COLO829 (cell line): Measurements from ENCODE around the gene CASQ2.
A peak's percentile ranks its signal among the peaks of the same experiment; 100 is the strongest.

Experiments used
- DNase-seq: peaks from one replicate; pipeline ENCODE4 v3.0.0; 2012; ENCODE audit warnings: low spot score

Gene CASQ2

DNA sequence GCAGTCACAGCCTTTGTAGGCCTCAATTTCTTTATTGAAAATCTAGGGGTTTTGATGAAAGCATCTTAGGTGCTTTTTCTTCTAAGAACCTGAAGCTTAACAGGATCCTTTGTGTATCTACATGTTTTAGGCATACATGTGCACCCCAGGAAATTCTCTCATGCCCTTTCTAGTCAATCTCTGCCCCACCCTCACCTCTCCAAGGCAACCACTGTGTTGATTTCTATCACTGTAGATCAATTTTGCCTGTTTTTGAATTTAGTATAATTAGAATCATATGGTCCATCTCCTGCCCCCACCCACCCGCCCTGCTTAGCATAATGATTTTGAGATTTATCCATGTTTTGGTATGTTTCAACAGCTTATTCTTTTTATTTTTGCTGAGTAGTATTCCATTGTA, 107.4 kb downstream of the CASQ2 start:
- no peak for DNase-seq

DNA sequence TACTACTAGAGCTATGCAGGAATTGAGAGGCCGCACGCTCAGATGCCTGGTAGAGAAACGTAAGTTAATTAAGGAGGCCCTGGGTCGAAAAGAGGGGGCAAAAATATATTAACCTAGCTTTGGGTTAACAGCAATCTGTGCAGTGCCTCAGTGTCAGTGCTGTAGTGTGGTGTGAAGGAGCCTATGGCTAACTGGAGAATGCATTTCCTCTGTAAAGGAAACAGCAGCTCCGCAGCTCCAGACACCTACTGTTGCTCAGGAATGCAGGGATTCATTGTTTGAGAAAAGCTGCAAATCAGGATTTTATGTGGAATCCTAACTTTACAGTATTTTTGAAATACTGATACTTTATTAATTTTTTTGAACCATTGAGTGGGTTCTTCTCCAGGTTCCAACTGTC, 108.4 kb downstream of the CASQ2 start:
- no peak for DNase-seq

DNA sequence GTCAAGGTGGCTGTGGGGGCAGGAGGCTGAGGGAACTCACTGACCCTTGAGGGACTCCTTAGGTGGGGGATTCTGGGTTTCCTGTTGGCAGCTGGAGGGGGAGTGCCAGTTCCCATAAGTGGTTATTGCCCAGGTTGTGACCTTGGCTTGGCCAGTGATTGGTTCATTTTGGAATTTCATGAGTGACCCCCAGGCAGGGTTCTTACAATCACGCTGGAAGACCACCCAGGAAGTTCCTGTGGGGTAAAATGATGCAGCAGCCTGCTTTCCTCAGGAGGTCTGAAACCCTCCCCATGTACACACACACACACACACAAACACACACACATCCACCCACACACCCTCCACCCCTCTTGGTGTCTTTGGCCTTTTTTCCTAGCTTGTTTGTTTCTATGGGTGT, 109.9 kb downstream of the CASQ2 start:
- no peak for DNase-seq

DNA sequence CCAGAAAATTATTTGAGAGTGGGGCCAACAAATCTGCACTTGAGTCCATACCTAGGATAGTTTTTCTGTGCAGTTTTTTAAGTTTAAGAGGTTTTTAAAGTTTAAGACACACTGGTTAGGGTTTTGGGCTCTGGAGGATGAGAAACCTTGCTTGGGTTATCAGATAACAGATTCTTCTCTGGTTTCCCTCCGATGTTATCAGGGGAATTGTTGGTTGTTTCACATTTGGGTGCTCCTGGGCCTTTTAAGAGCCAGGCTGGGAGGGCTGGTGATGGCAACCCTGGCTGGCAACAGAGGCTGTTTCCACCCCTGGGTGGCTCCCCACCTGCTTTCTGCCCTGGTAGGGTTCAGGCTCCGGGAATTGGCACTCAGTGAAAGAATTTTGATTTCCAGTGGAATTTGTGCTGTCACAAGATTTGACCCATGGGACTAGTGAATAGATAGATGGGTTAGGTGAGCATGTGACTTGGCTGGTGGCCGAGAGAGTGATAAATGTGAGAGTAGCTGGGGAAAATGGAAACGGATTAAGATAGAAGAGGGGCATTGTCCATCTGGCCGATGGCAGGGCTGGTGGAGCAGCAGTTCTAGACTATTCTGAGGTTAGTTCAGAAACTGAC, 111.9 kb downstream of the CASQ2 start:
- DNase-seq, result peak; percentile 77

DNA sequence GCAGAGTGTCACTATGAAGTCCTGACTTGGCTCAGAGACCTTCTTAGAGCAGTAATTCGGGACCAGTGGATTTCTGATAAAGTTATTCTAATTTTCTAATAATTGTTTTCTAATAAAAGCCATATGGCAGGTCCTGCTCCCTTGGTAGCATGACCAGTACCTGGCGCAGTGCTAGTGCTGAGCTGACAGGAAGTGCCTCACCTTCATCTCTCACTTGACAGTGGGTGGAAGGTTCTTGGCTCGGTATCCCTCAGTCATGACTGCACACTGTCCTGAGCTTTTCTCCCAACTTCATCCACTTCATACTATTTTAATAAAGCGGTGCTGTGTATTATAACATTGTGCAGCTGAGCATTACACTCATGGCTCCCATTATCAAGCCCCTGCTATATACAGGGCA, 112.6 kb downstream of the CASQ2 start:
- DNase-seq, result no peak

DNA sequence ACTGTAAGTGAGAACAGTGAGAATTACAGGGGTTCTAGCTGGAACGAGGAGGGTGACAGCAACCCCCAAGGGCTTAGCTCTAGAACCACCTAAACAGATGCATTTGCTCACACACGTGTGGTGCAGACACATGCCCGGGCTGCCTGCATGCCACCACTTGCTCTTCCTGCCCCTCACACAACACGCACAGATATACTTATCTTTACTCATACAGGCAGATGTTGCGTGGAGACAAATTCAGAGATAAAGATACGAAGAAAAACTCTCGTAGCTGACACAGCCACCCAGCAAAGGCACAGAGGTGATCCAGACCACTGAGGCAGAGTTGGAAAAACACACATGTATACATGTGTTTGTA, 113.2 kb downstream of the CASQ2 start:
- DNase-seq, result no peak

DNA sequence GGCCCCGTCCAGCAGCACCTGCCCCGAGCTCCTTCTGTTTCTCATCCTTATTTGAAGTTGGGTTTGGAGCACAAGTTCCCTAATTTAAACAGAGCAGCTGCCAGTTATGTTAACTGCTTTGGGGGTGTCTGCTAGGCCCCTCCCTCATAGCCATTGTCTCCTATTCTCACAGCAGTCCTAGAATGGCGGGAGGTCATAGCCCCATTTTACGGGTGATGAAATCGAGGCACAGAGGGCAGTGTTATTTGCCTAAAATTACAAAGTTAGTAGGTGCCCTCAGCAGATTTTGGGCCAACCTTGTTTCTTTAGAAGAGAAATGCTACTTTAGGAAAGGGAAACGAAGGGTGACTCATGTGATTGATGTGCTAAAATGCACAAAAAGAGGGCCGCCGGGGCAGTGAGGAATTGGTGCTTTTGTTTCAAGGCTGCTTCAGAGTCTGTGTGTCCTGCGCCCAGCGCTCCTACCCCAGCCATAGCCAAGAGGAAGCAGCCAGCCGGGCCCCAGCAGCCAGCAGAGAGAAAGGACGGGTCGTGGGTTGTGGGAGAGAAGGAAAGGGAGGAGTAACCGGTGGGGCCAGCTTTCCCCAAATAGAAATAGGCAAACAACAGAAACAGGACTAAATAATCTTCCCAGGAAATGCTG, 113.7 kb downstream of the CASQ2 start:
- no peak for DNase-seq

DNA sequence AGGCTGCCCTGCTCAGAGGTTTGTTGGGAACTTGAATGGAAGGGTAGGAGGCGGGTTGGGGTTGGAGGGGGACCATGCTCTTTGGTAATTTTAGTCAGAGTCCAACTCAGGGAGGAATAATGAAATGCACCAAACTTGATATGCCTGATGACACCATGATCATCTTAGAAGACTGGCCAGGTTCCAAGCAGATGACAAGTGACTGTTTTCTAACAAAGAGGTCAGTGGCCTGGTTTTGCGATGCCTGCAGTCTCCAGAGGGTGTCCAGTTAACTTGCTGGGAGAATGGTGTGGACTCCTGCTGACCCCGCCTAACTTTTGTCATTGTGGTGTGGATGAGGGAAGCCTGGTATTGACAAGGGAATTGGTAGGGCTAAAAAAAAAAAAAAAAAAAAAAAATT, 114.4 kb downstream of the CASQ2 start:
- no peak for DNase-seq

DNA sequence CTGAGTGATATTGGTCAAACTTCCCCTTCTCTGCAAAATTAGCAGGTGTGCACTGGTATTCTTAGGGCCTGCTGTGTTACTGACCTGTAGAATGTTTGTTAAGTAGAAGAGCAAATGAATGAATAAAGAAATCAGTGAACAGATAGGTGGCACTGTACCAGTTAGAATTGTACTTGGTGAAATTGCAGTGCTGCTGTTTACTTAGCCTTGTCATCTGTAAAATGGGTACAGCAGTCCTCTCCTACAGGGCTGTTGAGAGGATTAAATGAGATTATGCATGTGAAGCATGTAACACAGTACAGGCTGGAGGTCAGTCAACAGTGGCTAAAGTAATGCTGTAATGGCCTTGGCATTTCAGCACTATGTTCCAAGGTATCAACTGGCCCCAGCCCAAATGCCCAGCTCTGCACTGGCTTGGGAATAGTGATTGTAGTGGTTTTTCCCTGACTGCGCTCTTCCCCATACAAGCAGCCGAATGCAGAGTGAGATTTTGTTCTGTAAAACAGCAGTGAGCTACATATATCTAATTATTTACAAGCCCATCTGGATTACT, 116.2 kb downstream of the CASQ2 start:
- DNase-seq, result no peak

DNA sequence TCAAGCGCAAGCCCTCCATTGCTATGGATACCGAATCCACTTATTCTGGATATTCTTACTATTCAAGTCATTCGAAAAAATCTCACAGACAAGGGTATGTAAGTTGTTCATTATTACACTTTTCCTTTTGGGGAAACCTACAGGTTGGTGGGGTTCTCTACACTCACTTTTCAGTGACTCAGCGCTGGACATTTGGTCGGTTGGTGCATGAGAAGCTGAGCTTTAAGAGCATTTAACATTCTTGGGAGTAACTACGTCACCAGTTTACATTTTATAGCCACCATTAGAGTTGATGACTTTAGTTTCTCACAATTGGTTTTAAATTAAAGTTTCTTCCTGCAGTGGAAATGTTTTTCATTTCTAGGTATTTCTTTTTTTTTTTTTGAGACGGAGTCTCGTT, 117.1 kb downstream of the CASQ2 start:
- no peak for DNase-seq

DNA sequence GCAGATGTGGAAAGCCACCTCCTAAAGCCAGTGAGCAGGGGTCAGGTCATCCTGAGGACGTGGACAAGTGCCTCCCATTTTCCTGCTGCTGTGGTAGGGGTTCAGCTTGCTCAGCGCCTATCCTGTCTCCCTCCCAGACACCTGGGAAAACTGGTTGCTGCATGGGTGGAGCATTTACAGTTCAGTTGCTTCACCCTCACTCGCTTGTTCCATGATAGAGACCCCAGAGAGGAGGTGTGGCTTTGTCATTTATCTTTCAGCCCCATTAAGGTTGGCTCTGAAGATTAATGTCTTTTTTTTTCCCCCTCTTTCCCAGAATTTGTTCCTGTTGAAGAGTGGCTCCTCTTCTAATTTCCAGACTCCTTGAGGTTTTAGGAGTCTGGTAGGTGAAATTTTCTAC, 117.6 kb downstream of the CASQ2 start:
- no peak for DNase-seq
